SK-N-SH (cell line): ENCODE measurements around the gene BCL6. TPM values are rescaled to one million over a fixed set of nuclear protein-coding genes. Genes with fewer than 3 reads are reported as not detected.
A peak's percentile ranks its signal among the peaks of the same experiment; 100 is the strongest.

Source experiments
- CTCF ChIA-PET: fragments of 300-600, 350-600 bp; formaldehyde crosslinking; extraction: SDS; loops from one replicate; lab custom pipeline; 2021; lab: Yijun Ruan, JAX
- POLR2A ChIA-PET: fragments of 350-600 bp; sonication (Branson Sonifier 250); formaldehyde crosslinking; extraction: SDS; loops from one replicate; lab custom pipeline; 2020; ENCODE audit warnings: antibody characterized with exemption, inconsistent platforms; lab: Yijun Ruan, JAX
- DNase-seq: peaks from one replicate; pipeline ENCODE4 v3.0.0; 2012
- H2AFZ ChIP-seq: fragments of 200-600 bp; sonication (generic); 2 replicates; pipeline ENCODE4 v1.8.1; 2016; ENCODE audit warnings: antibody characterized with exemption, mild to moderate bottlenecking, low read depth
- H3F3A ChIP-seq: fragments of 200-600 bp; sonication (generic); replicated peaks from 2 replicates; pipeline ENCODE3; 2016; ENCODE audit warnings: antibody characterized with exemption, mild to moderate bottlenecking; ENCODE audit not compliant: insufficient read depth
- H3K27ac ChIP-seq, 2 experiments: fragments of 200-500 bp in 1 of 2; fragments of 200-600 bp in 1 of 2; sonication (Bioruptor generic) in 1 of 2; sonication (generic), shearing (Covaris generic) in 1 of 2; 2 replicates each; pipeline versions ENCODE4 v1.5.1 to v1.6.1; 2014 to 2016; ENCODE audit warnings: low read depth in 2 of 2, inconsistent platforms in 1 of 2, low read length in 1 of 2, mild to moderate bottlenecking in 1 of 2, mixed read lengths in 1 of 2
- H3K27me3 ChIP-seq: fragments of 200-600 bp; sonication (generic), shearing (Covaris generic); 2 replicates; pipeline ENCODE4 v1.6.1; 2016; ENCODE audit warnings: mixed run types; ENCODE audit not compliant: insufficient read depth
- H3K36me3 ChIP-seq, 2 experiments: fragments of 200-500 bp in 1 of 2; fragments of 200-600 bp in 1 of 2; sonication (Bioruptor generic) in 1 of 2; sonication (generic) in 1 of 2; replicated peaks in 1 of 2; 2 replicates each; pipeline versions ENCODE3 to v1.5.1; 2014 to 2016; ENCODE audit warnings: low read length in 1 of 2, mild to moderate bottlenecking in 1 of 2; ENCODE audit not compliant: insufficient read depth in 2 of 2, control insufficient read depth in 1 of 2
- H3K4me1 ChIP-seq, 2 experiments: fragments of 200-500 bp in 1 of 2; fragments of 200-600 bp in 1 of 2; sonication (Bioruptor generic) in 1 of 2; sonication (generic), shearing (Covaris generic) in 1 of 2; 2 replicates each; pipeline versions ENCODE4 v1.5.1 to v1.6.1; 2014 to 2016; ENCODE audit warnings: low read depth in 1 of 2, low read length in 1 of 2, mixed run types in 1 of 2; ENCODE audit not compliant: insufficient read depth in 2 of 2, control insufficient read depth in 1 of 2
- H3K4me2 ChIP-seq: fragments of 200-600 bp; sonication (generic), shearing (Covaris generic); 2 replicates; pipeline ENCODE4 v1.6.1; 2017; ENCODE audit warnings: mixed run types
- H3K4me3 ChIP-seq, 2 experiments: fragments of 200-500 bp in 1 of 2; fragments of 200-600 bp in 1 of 2; sonication (Bioruptor generic) in 1 of 2; sonication (generic), shearing (Covaris generic) in 1 of 2; 2 replicates each; pipeline versions ENCODE4 v1.5.1 to v1.8.1; 2014 to 2016; ENCODE audit warnings: low read depth in 2 of 2, inconsistent platforms in 1 of 2, low read length in 1 of 2, mild to moderate bottlenecking in 1 of 2, mixed read lengths in 1 of 2, moderate library complexity in 1 of 2
- H3K79me2 ChIP-seq: fragments of 200-600 bp; sonication (generic); 2 replicates; pipeline ENCODE4 v1.8.1; 2017; ENCODE audit warnings: mild to moderate bottlenecking; ENCODE audit not compliant: insufficient read depth
- H3K9ac ChIP-seq: fragments of 200-600 bp; sonication (generic); 2 replicates; pipeline ENCODE4 v1.6.1; 2017; ENCODE audit warnings: mixed run types
- H3K9me2 ChIP-seq: fragments of 200-600 bp; sonication (generic); 2 replicates; pipeline ENCODE4 v1.6.1; 2017; ENCODE audit warnings: mixed run types
- H3K9me3 ChIP-seq: fragments of 200-600 bp; sonication (generic); 2 replicates; pipeline ENCODE4 v1.6.1; 2017; ENCODE audit warnings: mixed run types, mild to moderate bottlenecking, moderate library complexity
- H4K20me1 ChIP-seq: fragments of 200-600 bp; sonication (generic); 2 replicates; pipeline ENCODE4 v1.6.1; 2017; ENCODE audit warnings: mild to moderate bottlenecking, mixed run types; ENCODE audit not compliant: insufficient read depth
- CTCF ChIP-seq: fragments of 200-600 bp; sonication (generic); IDR thresholded peaks from 2 replicates; pipeline ENCODE4 v1.6.1; 2017; ENCODE audit warnings: antibody characterized with exemption, mild to moderate bottlenecking, moderate library complexity
- ELF1 ChIP-seq: IDR thresholded peaks from 2 replicates; pipeline ENCODE4 v1.4.0; 2012
- EZH2phosphoT487 ChIP-seq: fragments of 200-600 bp; sonication (generic); IDR thresholded peaks from 2 replicates; pipeline ENCODE4 v1.6.1; 2017; ENCODE audit warnings: low read depth, mixed run types, mild to moderate bottlenecking, antibody characterized with exemption, moderate library complexity, borderline replicate concordance
- GATA2 ChIP-seq: sonication (generic); formaldehyde crosslinking; IDR thresholded peaks from 2 replicates; pipeline ENCODE4 v1.5.0; 2020; ENCODE audit warnings: mild to moderate bottlenecking, missing genetic modification reagents
- POLR2AphosphoS5 ChIP-seq: IDR thresholded peaks from 2 replicates; pipeline ENCODE4 v1.6.1; 2012; ENCODE audit warnings: low read depth, low read length
- USF2 ChIP-seq: fragments of 150-350 bp; IDR thresholded peaks from 2 replicates; pipeline ENCODE4 v1.6.1; 2017; ENCODE audit warnings: antibody characterized with exemption, low read length, low read depth, borderline replicate concordance
- WGBS: methylation state at CpG from one replicate; pipeline ENCODE4 v1.1.6; 2017; ENCODE audit warnings: low lambda C conversion rate; 5-methylcytosine and 5-hydroxymethylcytosine counted together
- polyA plus RNA-seq, 3 experiments: library from polyadenylated mRNA; depleted of rRNA; stranded (reverse); fragments of >200 nt; gene quantifications; 2 replicates each; pipeline ENCODE4 v1.2.3, GENCODE V29; 2012
- TF ChIP-seq, protein P1 (sequence below): fragments of 150-350 bp; IDR thresholded peaks from 2 replicates; pipeline ENCODE4 v1.6.1; 2016; ENCODE audit warnings: mild to moderate bottlenecking, low read depth, low read length

BCL6 gene
- polyA plus RNA-seq, 1 of the 3 experiments (the other 2 are of a cell fraction): 13.8 TPM

DNA sequence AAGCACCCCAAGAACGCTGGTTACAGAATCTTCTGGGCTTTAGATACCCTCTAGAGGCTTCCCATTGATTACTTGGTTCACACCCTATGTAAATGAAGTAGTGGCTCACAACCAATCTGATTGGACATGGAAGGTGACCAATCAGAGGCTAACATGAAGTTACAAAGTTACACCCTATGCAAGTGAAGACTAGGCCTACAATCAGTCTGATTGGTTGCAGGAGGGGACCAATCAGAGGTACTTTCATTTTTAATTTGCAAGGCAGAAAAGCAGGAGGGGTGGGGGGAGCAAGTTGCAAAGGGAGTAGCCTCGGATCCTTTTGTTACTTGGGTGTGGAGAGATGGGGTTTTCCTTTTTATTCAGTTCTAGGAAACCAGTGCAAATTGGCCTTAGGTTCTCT is 31.8 kb downstream of the BCL6 start:
- no peak overlapping the region; a peak in 1 of 4 replicates for H3K4me3 ChIP-seq
- H2AFZ ChIP-seq: peak overlapping the region; percentile 49; the same call in 1 of the 2 replicates
- H3K4me2 ChIP-seq: no peak overlapping the region
- TF ChIP-seq, protein P1, sequence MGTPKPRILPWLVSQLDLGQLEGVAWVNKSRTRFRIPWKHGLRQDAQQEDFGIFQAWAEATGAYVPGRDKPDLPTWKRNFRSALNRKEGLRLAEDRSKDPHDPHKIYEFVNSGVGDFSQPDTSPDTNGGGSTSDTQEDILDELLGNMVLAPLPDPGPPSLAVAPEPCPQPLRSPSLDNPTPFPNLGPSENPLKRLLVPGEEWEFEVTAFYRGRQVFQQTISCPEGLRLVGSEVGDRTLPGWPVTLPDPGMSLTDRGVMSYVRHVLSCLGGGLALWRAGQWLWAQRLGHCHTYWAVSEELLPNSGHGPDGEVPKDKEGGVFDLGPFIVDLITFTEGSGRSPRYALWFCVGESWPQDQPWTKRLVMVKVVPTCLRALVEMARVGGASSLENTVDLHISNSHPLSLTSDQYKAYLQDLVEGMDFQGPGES: no peak
- TF ChIP-seq USF2 (no peak), EZH2phosphoT487 (no peak), ELF1 (no peak), POLR2AphosphoS5 (no peak)
- no peak for DNase-seq
- no peaks in the 10 kb centered on the region for H3K9me3 ChIP-seq
- no peaks in the 10 kb centered on the region for H3K79me2 ChIP-seq
- H3K9me2 ChIP-seq: no peaks in the 10 kb centered on the region
- H3K36me3 ChIP-seq: no peaks in the 10 kb centered on the region
- POLR2A ChIA-PET: no interaction called here
- WGBS: 15% methylated on average over 2 of the region's 2 CpGs
- H3K9ac ChIP-seq: no peak overlapping the region
- no peaks in the 10 kb centered on the region for H3K4me1 ChIP-seq
- no peaks in the 10 kb centered on the region for H3F3A ChIP-seq
- H4K20me1 ChIP-seq: no peaks in the 10 kb centered on the region
- no peaks in the 10 kb centered on the region; the same call in 1 of the 2 replicates for H3K27me3 ChIP-seq
- no peak overlapping the region for H3K27ac ChIP-seq
- CTCF ChIA-PET: interaction anchor here (0.9 to 4.6 kb wide), 10 partner anchors 11 to 1411 kb away, joined by 3 to 49 read pairs (median 3); partner anchors contain the start of genes BCL6 and RTP2

GRCh38 chr3:187709155-187709554 is 36.1 kb downstream of the BCL6 start:
- Histone ChIP-seq H3K9me2 (no peaks in the 10 kb centered on the region), H3F3A (no peaks in the 10 kb centered on the region), H3K4me1 (no peaks in the 10 kb centered on the region), H3K4me3 (no peak overlapping the region), H4K20me1 (no peaks in the 10 kb centered on the region), H3K79me2 (no peaks in the 10 kb centered on the region), H3K27me3 (no peaks in the 10 kb centered on the region; the same call in 1 of the 2 replicates), H3K4me2 (no peak overlapping the region), H3K9me3 (no peaks in the 10 kb centered on the region), H2AFZ (no peak overlapping the region), H3K27ac (no peak overlapping the region), H3K9ac (no peak overlapping the region), H3K36me3 (no peaks in the 10 kb centered on the region)
- ChIA-PET CTCF (interaction anchor here (0.6 to 3.4 kb wide), 6 partner anchors 12 to 390 kb away, joined by 3 to 14 read pairs (median 4); no protein-coding TSS in a partner anchor), POLR2A (no interaction called here)
- WGBS: 10% methylated on average over 4 of the region's 4 CpGs
- TF ChIP-seq GATA2 (CRISPR knock-in tag): no peak
- peak; percentile 30; the same call in 1 of the 2 replicates for TF ChIP-seq CTCF
- no peak for DNase-seq
